SK-N-SH (cell line): ENCODE results near the gene SH2D4B. TPM values are rescaled to one million over a fixed set of nuclear protein-coding genes. Genes with fewer than 3 reads are reported as not detected.

Experiments
- CTCF ChIA-PET: fragments of 300-600, 350-600 bp; formaldehyde crosslinking; extraction: SDS; loops from one replicate; lab custom pipeline; 2021; lab: Yijun Ruan, JAX
- POLR2A ChIA-PET: fragments of 350-600 bp; sonication (Branson Sonifier 250); formaldehyde crosslinking; extraction: SDS; loops from one replicate; lab custom pipeline; 2020; ENCODE audit warnings: antibody characterized with exemption, inconsistent platforms; lab: Yijun Ruan, JAX
- DNase-seq: peaks from one replicate; pipeline ENCODE4 v3.0.0; 2012
- H2AFZ ChIP-seq: fragments of 200-600 bp; sonication (generic); 2 replicates; pipeline ENCODE4 v1.8.1; 2016; ENCODE audit warnings: antibody characterized with exemption, mild to moderate bottlenecking, low read depth
- H3F3A ChIP-seq: fragments of 200-600 bp; sonication (generic); replicated peaks from 2 replicates; pipeline ENCODE3; 2016; ENCODE audit warnings: antibody characterized with exemption, mild to moderate bottlenecking; ENCODE audit not compliant: insufficient read depth
- H3K27ac ChIP-seq, 2 experiments: fragments of 200-500 bp in 1 of 2; fragments of 200-600 bp in 1 of 2; sonication (Bioruptor generic) in 1 of 2; sonication (generic), shearing (Covaris generic) in 1 of 2; 2 replicates each; pipeline versions ENCODE4 v1.5.1 to v1.6.1; 2014 to 2016; ENCODE audit warnings: low read depth in 2 of 2, inconsistent platforms in 1 of 2, low read length in 1 of 2, mild to moderate bottlenecking in 1 of 2, mixed read lengths in 1 of 2
- H3K27me3 ChIP-seq: fragments of 200-600 bp; sonication (generic), shearing (Covaris generic); 2 replicates; pipeline ENCODE4 v1.6.1; 2016; ENCODE audit warnings: mixed run types; ENCODE audit not compliant: insufficient read depth
- H3K36me3 ChIP-seq, 2 experiments: fragments of 200-500 bp in 1 of 2; fragments of 200-600 bp in 1 of 2; sonication (Bioruptor generic) in 1 of 2; sonication (generic) in 1 of 2; replicated peaks in 1 of 2; 2 replicates each; pipeline versions ENCODE3 to v1.5.1; 2014 to 2016; ENCODE audit warnings: low read length in 1 of 2, mild to moderate bottlenecking in 1 of 2; ENCODE audit not compliant: insufficient read depth in 2 of 2, control insufficient read depth in 1 of 2
- H3K4me1 ChIP-seq, 2 experiments: fragments of 200-500 bp in 1 of 2; fragments of 200-600 bp in 1 of 2; sonication (Bioruptor generic) in 1 of 2; sonication (generic), shearing (Covaris generic) in 1 of 2; 2 replicates each; pipeline versions ENCODE4 v1.5.1 to v1.6.1; 2014 to 2016; ENCODE audit warnings: low read depth in 1 of 2, low read length in 1 of 2, mixed run types in 1 of 2; ENCODE audit not compliant: insufficient read depth in 2 of 2, control insufficient read depth in 1 of 2
- H3K4me2 ChIP-seq: fragments of 200-600 bp; sonication (generic), shearing (Covaris generic); 2 replicates; pipeline ENCODE4 v1.6.1; 2017; ENCODE audit warnings: mixed run types
- H3K4me3 ChIP-seq, 2 experiments: fragments of 200-500 bp in 1 of 2; fragments of 200-600 bp in 1 of 2; sonication (Bioruptor generic) in 1 of 2; sonication (generic), shearing (Covaris generic) in 1 of 2; 2 replicates each; pipeline versions ENCODE4 v1.5.1 to v1.8.1; 2014 to 2016; ENCODE audit warnings: low read depth in 2 of 2, inconsistent platforms in 1 of 2, low read length in 1 of 2, mild to moderate bottlenecking in 1 of 2, mixed read lengths in 1 of 2, moderate library complexity in 1 of 2
- H3K79me2 ChIP-seq: fragments of 200-600 bp; sonication (generic); 2 replicates; pipeline ENCODE4 v1.8.1; 2017; ENCODE audit warnings: mild to moderate bottlenecking; ENCODE audit not compliant: insufficient read depth
- H3K9ac ChIP-seq: fragments of 200-600 bp; sonication (generic); 2 replicates; pipeline ENCODE4 v1.6.1; 2017; ENCODE audit warnings: mixed run types
- H3K9me2 ChIP-seq: fragments of 200-600 bp; sonication (generic); 2 replicates; pipeline ENCODE4 v1.6.1; 2017; ENCODE audit warnings: mixed run types
- H3K9me3 ChIP-seq: fragments of 200-600 bp; sonication (generic); 2 replicates; pipeline ENCODE4 v1.6.1; 2017; ENCODE audit warnings: mixed run types, mild to moderate bottlenecking, moderate library complexity
- H4K20me1 ChIP-seq: fragments of 200-600 bp; sonication (generic); 2 replicates; pipeline ENCODE4 v1.6.1; 2017; ENCODE audit warnings: mild to moderate bottlenecking, mixed run types; ENCODE audit not compliant: insufficient read depth
- CTCF ChIP-seq: fragments of 200-600 bp; sonication (generic); IDR thresholded peaks from 2 replicates; pipeline ENCODE4 v1.6.1; 2017; ENCODE audit warnings: antibody characterized with exemption, mild to moderate bottlenecking, moderate library complexity
- ELF1 ChIP-seq: IDR thresholded peaks from 2 replicates; pipeline ENCODE4 v1.4.0; 2012
- GABPA ChIP-seq: IDR thresholded peaks from 2 replicates; pipeline ENCODE4 v1.4.0; 2012; ENCODE audit warnings: low read depth, mild to moderate bottlenecking
- MAX ChIP-seq: IDR thresholded peaks from 2 replicates; pipeline ENCODE4 v1.4.0; 2012; ENCODE audit warnings: low read depth
- NFIC ChIP-seq: IDR thresholded peaks from 2 replicates; pipeline ENCODE4 v1.4.0; 2012; ENCODE audit warnings: borderline replicate concordance
- PBX3 ChIP-seq: IDR thresholded peaks from 2 replicates; pipeline ENCODE4; 2012
- RAD21 ChIP-seq: IDR thresholded peaks from 2 replicates; pipeline ENCODE4 v1.6.1; 2012; ENCODE audit warnings: mild to moderate bottlenecking, low read length
- RFX5 ChIP-seq: IDR thresholded peaks from 2 replicates; pipeline ENCODE4 v1.6.1; 2012; ENCODE audit warnings: mild to moderate bottlenecking, improper control_type of control experiment, low read length
- SMC3 ChIP-seq: IDR thresholded peaks from 2 replicates; pipeline ENCODE4 v1.6.1; 2012; ENCODE audit warnings: low read depth, low read length, improper control_type of control experiment
- TCF12 ChIP-seq: IDR thresholded peaks from 2 replicates; pipeline ENCODE4 v1.4.0; 2012
- YY1 ChIP-seq: IDR thresholded peaks from 2 replicates; pipeline ENCODE4 v1.4.0; 2012; ENCODE audit warnings: low read depth, mild to moderate bottlenecking
- ZBTB33 ChIP-seq: IDR thresholded peaks from 2 replicates; pipeline ENCODE4 v1.4.0; 2012; ENCODE audit warnings: low read depth, borderline replicate concordance
- WGBS: methylation state at CpG from one replicate; pipeline ENCODE4 v1.1.6; 2017; ENCODE audit warnings: low lambda C conversion rate; 5-methylcytosine and 5-hydroxymethylcytosine counted together
- polyA plus RNA-seq, 3 experiments: library from polyadenylated mRNA; depleted of rRNA; stranded (reverse); fragments of >200 nt; gene quantifications; 2 replicates each; pipeline ENCODE4 v1.2.3, GENCODE V29; 2012

The SH2D4B gene
- polyA plus RNA-seq, 1 of the 3 experiments (the other 2 are of a cell fraction) = not detected

GRCh38 chr10:80497187-80498077 is 40.3 kb upstream of the SH2D4B start:
- ChIA-PET POLR2A (no interaction called here), CTCF (interaction anchor here (0.7 to 21.2 kb wide), 4 partner anchors 8 to 117 kb away, joined by 3 to 602 read pairs (median 12); partner anchors contain the start of gene TSPAN14)
- no peak overlapping the region for H3K4me3 ChIP-seq

GRCh38 chr10:80498078-80498832 is 39.4 kb upstream of the SH2D4B start:
- Histone ChIP-seq H3K9me2 (no peaks in the 10 kb centered on the region), H3F3A (peaks cover 36% of the 10 kb centered on the region), H3K4me3 (no peak overlapping the region), H3K9ac (peak overlapping the region; percentile 33; the same call in 1 of the 2 replicates), H3K4me2 (peak overlapping the region; percentile 45), H3K9me3 (no peaks in the 10 kb centered on the region), H3K27me3 (no peaks in the 10 kb centered on the region), H4K20me1 (no peaks in the 10 kb centered on the region), H2AFZ (no peak overlapping the region), H3K4me1 (peaks cover 19 to 50% of the 10 kb centered on the region in 2 experiments; a peak in 3 of 4 replicates), H3K27ac (peak overlapping the region in 1 of 2 experiments; percentile 77; a peak in 3 of 4 replicates), H3K36me3 (peaks cover 7 to 12% of the 10 kb centered on the region in 2 experiments), H3K79me2 (peaks cover 98% of the 10 kb centered on the region)
- 61% methylated on average over 5 of the region's 8 CpGs for whole genome bisulfite sequencing
- no peak for TF ChIP-seq GABPA
- no peak for TF ChIP-seq RAD21
- no peak for TF ChIP-seq NFIC
- TF ChIP-seq RFX5 = no peak
- no peak for TF ChIP-seq PBX3
- TF ChIP-seq ELF1 = no peak
- TF ChIP-seq YY1 = no peak
- no peak for TF ChIP-seq ZBTB33
- ChIA-PET POLR2A (interaction anchor here (0.8 kb wide), 1 partner anchor 90 kb away, joined by 3 read pairs; the partner anchor contains the start of gene PRXL2A), CTCF (interaction anchor here (2.1 to 21.2 kb wide), 4 partner anchors 7 to 115 kb away, joined by 5 to 602 read pairs (median 14); partner anchors contain the start of gene TSPAN14)
- no peak for DNase-seq

More at GRCh38 chr10:80497187-80498077, 40.3 kb upstream of the SH2D4B start:
- peaks cover 98% of the 10 kb centered on the region for H3K79me2 ChIP-seq
- peak overlapping the region; percentile 33; the same call in 1 of the 2 replicates for H3K9ac ChIP-seq
- no peak overlapping the region for H3K4me2 ChIP-seq
- H3K9me3 ChIP-seq = no peaks in the 10 kb centered on the region
- peaks cover 12 to 13% of the 10 kb centered on the region in 2 experiments for H3K36me3 ChIP-seq
- H3F3A ChIP-seq = peaks cover 39% of the 10 kb centered on the region
- TF ChIP-seq SMC3 (no peak), TCF12 (0 out of 2 replicates have a peak, but pooled peaks have one; percentile 5), CTCF (no peak), YY1 (no peak), NFIC (no peak), MAX (no peak), RFX5 (no peak)
- H3K27me3 ChIP-seq = no peaks in the 10 kb centered on the region
- H3K9me2 ChIP-seq = no peaks in the 10 kb centered on the region
- H4K20me1 ChIP-seq = no peaks in the 10 kb centered on the region
- DNase-seq = no peak
- peaks cover 19 to 51% of the 10 kb centered on the region in 2 experiments; a peak in 3 of 4 replicates for H3K4me1 ChIP-seq
- H3K27ac ChIP-seq = peak overlapping the region in 1 of 2 experiments; percentile 77; a peak in 2 of 4 replicates
- H2AFZ ChIP-seq = no peak overlapping the region
- WGBS = 90% methylated on average over 6 of the region's 7 CpGs
